Measurements from ENCODE around the gene NRP2. TPM values are rescaled to one million over a fixed set of nuclear protein-coding genes. Genes with fewer than 3 reads are reported as not detected.
A peak's percentile ranks its signal among the peaks of the same experiment; 100 is the strongest.

The NRP2 gene
- total RNA-seq, 1 experiment from 2014 or later, result 18.3 TPM

- no peaks in the 10 kb centered on the region for H3K36me3 ChIP-seq (ENCODE audit: low read depth, low read length)
- POLR2A ChIA-PET (ENCODE audit: unreplicated experiment), result no interaction called here
- H3F3A ChIP-seq (ENCODE audit: low read length, unreplicated experiment), result no peaks in the 10 kb centered on the region
- no peak for ATAC-seq
- H3K9me3 ChIP-seq (ENCODE audit: low read length), result no peaks in the 10 kb centered on the region
- no peak overlapping the region for H3K9ac ChIP-seq (ENCODE audit: low read length)
- BruUV-seq (replicated peaks), result no TSS peak
- no peak overlapping the region for H2AFZ ChIP-seq (ENCODE audit: low read length)
- H3K27me3 ChIP-seq (ENCODE audit: low read length), result no peaks in the 10 kb centered on the region
- H3K4me3 ChIP-seq (ENCODE audit: low read length), result no peak overlapping the region
- no peaks in the 10 kb centered on the region for H3K79me2 ChIP-seq (ENCODE audit: low read length)
- no peak for TF ChIP-seq EZH2phosphoT487 (IDR thresholded peaks at IDR 0.05; ENCODE audit: borderline replicate concordance, low read length)
- TF ChIP-seq CTCF (conservative IDR thresholded peaks at IDR 0.05; ENCODE audit: low read depth, low read length), result no peak
- TF ChIP-seq EZH2 (IDR thresholded peaks at IDR 0.05; ENCODE audit: low read length, unreplicated experiment), result no peak
- H4K20me1 ChIP-seq (ENCODE audit: low read length), result no peaks in the 10 kb centered on the region
- H3K27ac ChIP-seq (ENCODE audit: low read length), result no peak overlapping the region
- no peak overlapping the region for H3K4me2 ChIP-seq (ENCODE audit: low read length)
- peaks cover 9% of the 10 kb centered on the region for H3K4me1 ChIP-seq (ENCODE audit: insufficient read depth, low read length)
- intact Hi-C loops (cut with micrococcal nuclease), result no loop called here
- H3K9me2 ChIP-seq (replicated peaks; ENCODE audit: low read length), result no peaks in the 10 kb centered on the region
- CTCF ChIA-PET, result no interaction called here
- no peak for DNase-seq
Measured at GRCh38 chr2:205733082-205733481, 50.8 kb downstream of the NRP2 start.

DNA sequence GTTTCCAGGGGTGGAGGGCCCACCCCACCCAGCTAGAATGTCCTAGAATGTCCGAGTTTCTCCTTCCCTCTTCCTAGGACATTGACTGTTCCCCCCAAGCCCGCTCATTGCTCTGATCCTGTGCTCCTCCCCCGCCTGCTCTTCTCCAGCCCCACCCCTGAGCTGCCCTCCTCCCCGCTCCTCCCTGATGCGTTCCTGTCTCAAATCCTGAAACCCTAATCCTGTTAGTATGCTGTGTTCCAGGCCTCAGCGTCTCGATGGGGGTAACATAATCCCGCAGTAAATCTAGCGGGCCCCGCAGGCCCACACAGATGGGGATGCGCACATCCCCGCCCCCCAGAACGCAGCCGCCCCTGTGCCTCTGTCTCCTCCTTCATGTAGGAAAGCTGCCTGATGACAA is 51.3 kb downstream of the NRP2 start:
- ChIA-PET CTCF (no interaction called here), POLR2A (ENCODE audit: unreplicated experiment) (no interaction called here)
- Histone ChIP-seq H3K4me1 (ENCODE audit: insufficient read depth, low read length) (peaks cover 9% of the 10 kb centered on the region), H3F3A (ENCODE audit: low read length, unreplicated experiment) (no peaks in the 10 kb centered on the region), H3K27ac (ENCODE audit: low read length) (no peak overlapping the region), H3K27me3 (ENCODE audit: low read length) (no peaks in the 10 kb centered on the region), H4K20me1 (ENCODE audit: low read length) (no peaks in the 10 kb centered on the region), H3K9me3 (ENCODE audit: low read length) (no peaks in the 10 kb centered on the region), H3K36me3 (ENCODE audit: low read depth, low read length) (no peaks in the 10 kb centered on the region), H3K4me2 (ENCODE audit: low read length) (no peak overlapping the region), H3K4me3 (ENCODE audit: low read length) (no peak overlapping the region), H3K79me2 (ENCODE audit: low read length) (no peaks in the 10 kb centered on the region), H3K9me2 (replicated peaks; ENCODE audit: low read length) (no peaks in the 10 kb centered on the region), H3K9ac (ENCODE audit: low read length) (no peak overlapping the region), H2AFZ (ENCODE audit: low read length) (no peak overlapping the region)
- no peak for ATAC-seq
- DNase-seq, result no peak
- intact Hi-C loops (cut with micrococcal nuclease), result no loop called here
- no TSS peak for BruUV-seq (replicated peaks)
- no peak for TF ChIP-seq EZH2 (IDR thresholded peaks at IDR 0.05; ENCODE audit: low read length, unreplicated experiment)
- no peak for TF ChIP-seq EZH2phosphoT487 (IDR thresholded peaks at IDR 0.05; ENCODE audit: borderline replicate concordance, low read length)
- TF ChIP-seq CTCF (conservative IDR thresholded peaks at IDR 0.05; ENCODE audit: low read depth, low read length), result no peak

DNA sequence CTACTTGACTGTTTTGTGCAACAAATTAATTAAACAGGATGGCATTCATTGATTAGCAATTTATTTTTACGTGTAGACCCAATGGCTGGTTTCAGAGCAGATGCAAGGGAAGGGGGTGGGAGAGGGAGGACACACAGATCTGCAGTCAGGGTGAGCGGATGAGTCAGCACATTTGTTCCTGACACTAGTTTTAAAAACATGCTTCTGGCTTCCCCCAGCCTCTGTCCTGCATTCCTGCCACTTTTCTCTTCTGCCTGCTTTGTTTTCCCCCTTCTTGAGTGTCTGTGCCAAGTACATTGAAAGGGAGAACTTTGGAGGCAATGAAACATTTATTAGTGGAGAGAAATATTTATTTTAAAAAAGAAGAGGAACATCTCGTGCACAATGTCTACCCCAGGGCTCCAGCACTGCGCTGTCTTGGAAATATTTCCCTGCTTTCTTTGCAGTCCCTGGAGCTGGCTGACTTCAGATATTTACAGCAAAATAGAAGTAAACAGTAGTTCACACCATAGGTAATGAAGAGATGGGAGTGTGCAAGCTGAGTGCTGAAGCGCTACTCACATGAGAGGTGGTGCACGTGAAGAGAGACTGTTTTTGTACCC is 52.2 kb downstream of the NRP2 start:
- H4K20me1 ChIP-seq (ENCODE audit: low read length), result no peaks in the 10 kb centered on the region
- peak overlapping the region; percentile 43 for H3K27ac ChIP-seq (ENCODE audit: low read length)
- H3K9me3 ChIP-seq (ENCODE audit: low read length), result no peaks in the 10 kb centered on the region
- TF ChIP-seq EZH2phosphoT487 (IDR thresholded peaks at IDR 0.05; ENCODE audit: borderline replicate concordance, low read length) (no peak), EZH2 (IDR thresholded peaks at IDR 0.05; ENCODE audit: low read length, unreplicated experiment) (no peak), CTCF (conservative IDR thresholded peaks at IDR 0.05; ENCODE audit: low read depth, low read length) (no peak)
- H3K27me3 ChIP-seq (ENCODE audit: low read length), result no peaks in the 10 kb centered on the region
- peak; percentile 93 for ATAC-seq
- peak; percentile 67 for DNase-seq
- no peaks in the 10 kb centered on the region for H3K36me3 ChIP-seq (ENCODE audit: low read depth, low read length)
- H3K9me2 ChIP-seq (replicated peaks; ENCODE audit: low read length), result no peaks in the 10 kb centered on the region
- peak overlapping the region; percentile 58 for H2AFZ ChIP-seq (ENCODE audit: low read length)
- intact Hi-C loops (cut with micrococcal nuclease), result no loop called here
- no peaks in the 10 kb centered on the region for H3F3A ChIP-seq (ENCODE audit: low read length, unreplicated experiment)
- ChIA-PET POLR2A (ENCODE audit: unreplicated experiment) (no interaction called here), CTCF (no interaction called here)
- H3K4me3 ChIP-seq (ENCODE audit: low read length), result no peak overlapping the region
- peaks cover 9% of the 10 kb centered on the region for H3K4me1 ChIP-seq (ENCODE audit: insufficient read depth, low read length)
- BruUV-seq (replicated peaks), result no TSS peak
- H3K4me2 ChIP-seq (ENCODE audit: low read length), result peak overlapping the region; percentile 19; the same call in 1 of the 2 replicates
- H3K79me2 ChIP-seq (ENCODE audit: low read length), result no peaks in the 10 kb centered on the region
- H3K9ac ChIP-seq (ENCODE audit: low read length), result peak overlapping the region; percentile 37
